SK-N-SH treated with all-trans-retinoic acid at 6 μM for 48 hours (cell line): Measurements from ENCODE around the gene ANO3.

Experiments used
- ATAC-seq: fragments of 200-7000 bp; cut with Tn5 transposase; 3 replicates; pipeline ENCODE4 v1.9.1; 2020; ENCODE audit warnings: mild to moderate bottlenecking, moderate library complexity
- ARNTL ChIP-seq: fragments of 450-650 bp; formaldehyde crosslinking; IDR thresholded peaks from 2 replicates; pipeline ENCODE4 v1.5.0; 2020; ENCODE audit warnings: low read depth, mild to moderate bottlenecking, moderate library complexity, borderline replicate concordance
- BACH2 ChIP-seq: fragments of 250-450 bp; sonication (Bioruptor Pico); IDR thresholded peaks from 2 replicates; pipeline ENCODE4 v1.9.0; 2021; ENCODE audit warnings: mild to moderate bottlenecking, borderline replicate concordance
- CSDC2 ChIP-seq: fragments of 250-450 bp; sonication (Bioruptor Pico); IDR thresholded peaks from 2 replicates; pipeline ENCODE4 v1.5.0; 2020; ENCODE audit warnings: mild to moderate bottlenecking, moderate library complexity
- GLIS3 ChIP-seq: fragments of 250-450 bp; sonication (Bioruptor Pico); IDR thresholded peaks from 2 replicates; pipeline ENCODE4 v1.5.0; 2020; ENCODE audit warnings: mild to moderate bottlenecking, moderate library complexity
- ISL1 ChIP-seq: fragments of 250-450 bp; sonication (Bioruptor Pico); IDR thresholded peaks from 2 replicates; pipeline ENCODE4 v2.1.2; 2022; ENCODE audit warnings: mild to moderate bottlenecking, moderate library complexity
- OSR1 ChIP-seq: fragments of 250-450 bp; sonication (Bioruptor Pico); IDR thresholded peaks from 2 replicates; pipeline ENCODE4 v1.8.0; 2022; ENCODE audit warnings: moderate library complexity, mild to moderate bottlenecking, inconsistent platforms
- PPARA ChIP-seq: fragments of 250-450 bp; sonication (Bioruptor Pico); IDR thresholded peaks from 2 replicates; pipeline ENCODE4 v1.5.0; 2020; ENCODE audit warnings: mild to moderate bottlenecking, borderline replicate concordance
- RARB ChIP-seq: fragments of 250-450 bp; sonication (Bioruptor Pico); IDR thresholded peaks from 2 replicates; pipeline ENCODE4 v1.8.0; 2021; ENCODE audit warnings: mild to moderate bottlenecking, moderate library complexity
- TCF4 ChIP-seq: fragments of 250-450 bp; sonication (Bioruptor Pico); IDR thresholded peaks from 2 replicates; pipeline ENCODE4 v1.8.0; 2021; ENCODE audit warnings: mild to moderate bottlenecking, moderate library complexity, borderline replicate concordance
- TOX ChIP-seq: fragments of 250-450 bp; sonication (Bioruptor Pico); IDR thresholded peaks from 2 replicates; pipeline ENCODE4 v1.8.0; 2021; ENCODE audit warnings: mild to moderate bottlenecking, moderate library complexity, borderline replicate concordance
- ZC3H10 ChIP-seq: fragments of 250-450 bp; sonication (Bioruptor Pico); IDR thresholded peaks from 2 replicates; pipeline ENCODE4 v1.5.1; 2021; ENCODE audit warnings: mild to moderate bottlenecking, moderate library complexity
- ZFP3 ChIP-seq: fragments of 250-450 bp; sonication (Bioruptor Pico); IDR thresholded peaks from 2 replicates; pipeline ENCODE4 v1.5.0; 2020; ENCODE audit warnings: mild to moderate bottlenecking, moderate library complexity
- ZFP30 ChIP-seq: fragments of 450-650 bp; formaldehyde crosslinking; IDR thresholded peaks from 2 replicates; pipeline ENCODE4 v1.5.0; 2022; ENCODE audit warnings: mild to moderate bottlenecking, moderate library complexity
- ZNF565 ChIP-seq: fragments of 450-650 bp; formaldehyde crosslinking; conservative IDR thresholded peaks from 2 replicates; pipeline ENCODE4 v1.5.0; 2020; ENCODE audit warnings: low read depth, mild to moderate bottlenecking, moderate library complexity
- ZNF70 ChIP-seq: fragments of 450-650 bp; formaldehyde crosslinking; IDR thresholded peaks from 2 replicates; pipeline ENCODE4 v1.5.0; 2020; ENCODE audit warnings: mild to moderate bottlenecking, moderate library complexity
- ZNF8 ChIP-seq: fragments of 450-650 bp; formaldehyde crosslinking; IDR thresholded peaks from 2 replicates; pipeline ENCODE4 v1.5.0; 2020; ENCODE audit warnings: mild to moderate bottlenecking, moderate library complexity
- TF ChIP-seq, protein P1 (sequence below): fragments of 250-450 bp; sonication (Bioruptor Pico); IDR thresholded peaks from 2 replicates; pipeline ENCODE4 v1.8.0; 2020; ENCODE audit warnings: mild to moderate bottlenecking, moderate library complexity, borderline replicate concordance
- TF ChIP-seq, protein P2 (sequence below): fragments of 250-450 bp; sonication (Bioruptor Pico); IDR thresholded peaks from 2 replicates; pipeline ENCODE4 v1.8.0; 2021; ENCODE audit warnings: low read depth, mild to moderate bottlenecking, moderate library complexity, borderline replicate concordance
- TF ChIP-seq, protein P3 (sequence below): fragments of 250-450 bp; sonication (Bioruptor Pico); IDR thresholded peaks from 2 replicates; pipeline ENCODE4 v1.5.0; 2020; ENCODE audit warnings: mild to moderate bottlenecking, moderate library complexity
- TF ChIP-seq, protein P4 (sequence below): fragments of 250-450 bp; sonication (Bioruptor Pico); IDR thresholded peaks from 2 replicates; pipeline ENCODE4 v1.5.1; 2020; ENCODE audit warnings: low read depth, mild to moderate bottlenecking, moderate library complexity
- TF ChIP-seq, protein P5 (sequence below): fragments of 250-450 bp; sonication (Bioruptor Pico); IDR thresholded peaks from 2 replicates; pipeline ENCODE4 v1.5.1; 2021; ENCODE audit warnings: mild to moderate bottlenecking, moderate library complexity

ANO3 gene

DNA sequence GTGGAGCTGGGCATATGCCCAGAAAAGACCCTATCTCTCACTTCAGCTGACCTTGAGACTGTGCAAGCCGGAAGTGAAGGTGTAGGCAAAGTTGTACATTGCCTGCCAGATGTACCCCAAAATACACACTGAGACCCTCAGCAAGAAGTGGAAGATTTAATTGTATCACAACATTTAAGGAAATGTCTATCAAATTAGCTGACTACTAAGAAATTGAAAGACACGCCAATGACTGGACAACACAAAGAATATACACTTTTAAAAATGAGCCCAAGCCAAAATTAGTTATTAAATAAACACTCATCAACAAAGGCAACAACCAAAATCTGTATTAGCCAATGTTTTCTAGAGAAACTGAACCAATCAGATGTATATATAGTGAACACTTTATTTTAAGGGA lies 7.7 kb upstream of the ANO3 start (continued):
- TF ChIP-seq, protein P1, sequence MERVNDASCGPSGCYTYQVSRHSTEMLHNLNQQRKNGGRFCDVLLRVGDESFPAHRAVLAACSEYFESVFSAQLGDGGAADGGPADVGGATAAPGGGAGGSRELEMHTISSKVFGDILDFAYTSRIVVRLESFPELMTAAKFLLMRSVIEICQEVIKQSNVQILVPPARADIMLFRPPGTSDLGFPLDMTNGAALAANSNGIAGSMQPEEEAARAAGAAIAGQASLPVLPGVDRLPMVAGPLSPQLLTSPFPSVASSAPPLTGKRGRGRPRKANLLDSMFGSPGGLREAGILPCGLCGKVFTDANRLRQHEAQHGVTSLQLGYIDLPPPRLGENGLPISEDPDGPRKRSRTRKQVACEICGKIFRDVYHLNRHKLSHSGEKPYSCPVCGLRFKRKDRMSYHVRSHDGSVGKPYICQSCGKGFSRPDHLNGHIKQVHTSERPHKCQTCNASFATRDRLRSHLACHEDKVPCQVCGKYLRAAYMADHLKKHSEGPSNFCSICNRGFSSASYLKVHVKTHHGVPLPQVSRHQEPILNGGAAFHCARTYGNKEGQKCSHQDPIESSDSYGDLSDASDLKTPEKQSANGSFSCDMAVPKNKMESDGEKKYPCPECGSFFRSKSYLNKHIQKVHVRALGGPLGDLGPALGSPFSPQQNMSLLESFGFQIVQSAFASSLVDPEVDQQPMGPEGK (CRISPR knock-in tag): no peak

DNA sequence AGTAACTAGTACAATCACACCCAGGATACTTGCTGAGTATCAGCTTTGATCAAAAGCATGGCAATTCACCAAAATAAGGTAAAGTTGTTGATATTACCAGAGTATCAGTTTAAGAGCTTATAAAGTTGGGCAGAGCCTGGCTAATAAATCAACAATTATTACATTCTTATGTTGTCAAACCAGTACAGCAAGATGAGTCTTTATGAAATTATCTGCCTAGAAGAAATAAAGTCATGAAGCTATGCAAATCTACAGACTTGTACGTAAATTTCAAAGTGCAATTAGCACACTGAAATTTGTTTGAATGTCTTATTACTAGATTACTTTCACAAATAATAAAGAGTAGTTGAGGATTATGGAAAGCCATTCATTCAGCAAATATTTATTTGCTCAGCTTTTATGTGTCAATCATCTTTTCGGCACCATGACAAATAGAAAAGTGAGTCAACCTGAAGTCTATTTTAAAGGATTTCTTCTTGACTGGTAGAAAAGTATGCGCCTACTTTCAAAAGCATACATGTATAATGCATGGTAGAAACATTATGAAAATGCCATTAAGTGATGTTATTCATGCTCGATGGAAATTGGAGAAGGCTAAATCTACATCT lies 5.0 kb upstream of the ANO3 start:
- TF ChIP-seq ZNF565 (CRISPR knock-in tag) (no peak), GLIS3 (CRISPR knock-in tag) (no peak), OSR1 (CRISPR knock-in tag) (no peak), ZFP30 (CRISPR knock-in tag) (no peak), RARB (CRISPR knock-in tag) (no peak), ZNF8 (CRISPR knock-in tag) (no peak), ARNTL (no peak), ZC3H10 (CRISPR knock-in tag) (no peak), ZNF70 (CRISPR knock-in tag) (no peak), PPARA (CRISPR knock-in tag) (no peak), ISL1 (CRISPR knock-in tag) (no peak), TOX (CRISPR knock-in tag) (no peak), CSDC2 (CRISPR knock-in tag) (no peak), ZFP3 (CRISPR knock-in tag) (no peak), BACH2 (CRISPR knock-in tag) (no peak)
- TF ChIP-seq, protein P2, sequence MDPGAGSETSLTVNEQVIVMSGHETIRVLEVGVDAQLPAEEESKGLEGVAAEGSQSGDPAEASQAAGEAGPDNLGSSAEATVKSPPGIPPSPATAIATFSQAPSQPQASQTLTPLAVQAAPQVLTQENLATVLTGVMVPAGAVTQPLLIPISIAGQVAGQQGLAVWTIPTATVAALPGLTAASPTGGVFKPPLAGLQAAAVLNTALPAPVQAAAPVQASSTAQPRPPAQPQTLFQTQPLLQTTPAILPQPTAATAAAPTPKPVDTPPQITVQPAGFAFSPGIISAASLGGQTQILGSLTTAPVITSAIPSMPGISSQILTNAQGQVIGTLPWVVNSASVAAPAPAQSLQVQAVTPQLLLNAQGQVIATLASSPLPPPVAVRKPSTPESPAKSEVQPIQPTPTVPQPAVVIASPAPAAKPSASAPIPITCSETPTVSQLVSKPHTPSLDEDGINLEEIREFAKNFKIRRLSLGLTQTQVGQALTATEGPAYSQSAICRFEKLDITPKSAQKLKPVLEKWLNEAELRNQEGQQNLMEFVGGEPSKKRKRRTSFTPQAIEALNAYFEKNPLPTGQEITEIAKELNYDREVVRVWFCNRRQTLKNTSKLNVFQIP (CRISPR knock-in tag): no peak
- TF ChIP-seq, protein P1 (CRISPR knock-in tag): no peak
- TF ChIP-seq, protein P3, sequence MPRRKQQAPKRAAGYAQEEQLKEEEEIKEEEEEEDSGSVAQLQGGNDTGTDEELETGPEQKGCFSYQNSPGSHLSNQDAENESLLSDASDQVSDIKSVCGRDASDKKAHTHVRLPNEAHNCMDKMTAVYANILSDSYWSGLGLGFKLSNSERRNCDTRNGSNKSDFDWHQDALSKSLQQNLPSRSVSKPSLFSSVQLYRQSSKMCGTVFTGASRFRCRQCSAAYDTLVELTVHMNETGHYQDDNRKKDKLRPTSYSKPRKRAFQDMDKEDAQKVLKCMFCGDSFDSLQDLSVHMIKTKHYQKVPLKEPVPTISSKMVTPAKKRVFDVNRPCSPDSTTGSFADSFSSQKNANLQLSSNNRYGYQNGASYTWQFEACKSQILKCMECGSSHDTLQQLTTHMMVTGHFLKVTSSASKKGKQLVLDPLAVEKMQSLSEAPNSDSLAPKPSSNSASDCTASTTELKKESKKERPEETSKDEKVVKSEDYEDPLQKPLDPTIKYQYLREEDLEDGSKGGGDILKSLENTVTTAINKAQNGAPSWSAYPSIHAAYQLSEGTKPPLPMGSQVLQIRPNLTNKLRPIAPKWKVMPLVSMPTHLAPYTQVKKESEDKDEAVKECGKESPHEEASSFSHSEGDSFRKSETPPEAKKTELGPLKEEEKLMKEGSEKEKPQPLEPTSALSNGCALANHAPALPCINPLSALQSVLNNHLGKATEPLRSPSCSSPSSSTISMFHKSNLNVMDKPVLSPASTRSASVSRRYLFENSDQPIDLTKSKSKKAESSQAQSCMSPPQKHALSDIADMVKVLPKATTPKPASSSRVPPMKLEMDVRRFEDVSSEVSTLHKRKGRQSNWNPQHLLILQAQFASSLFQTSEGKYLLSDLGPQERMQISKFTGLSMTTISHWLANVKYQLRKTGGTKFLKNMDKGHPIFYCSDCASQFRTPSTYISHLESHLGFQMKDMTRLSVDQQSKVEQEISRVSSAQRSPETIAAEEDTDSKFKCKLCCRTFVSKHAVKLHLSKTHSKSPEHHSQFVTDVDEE: no peak
- TF ChIP-seq, protein P4, sequence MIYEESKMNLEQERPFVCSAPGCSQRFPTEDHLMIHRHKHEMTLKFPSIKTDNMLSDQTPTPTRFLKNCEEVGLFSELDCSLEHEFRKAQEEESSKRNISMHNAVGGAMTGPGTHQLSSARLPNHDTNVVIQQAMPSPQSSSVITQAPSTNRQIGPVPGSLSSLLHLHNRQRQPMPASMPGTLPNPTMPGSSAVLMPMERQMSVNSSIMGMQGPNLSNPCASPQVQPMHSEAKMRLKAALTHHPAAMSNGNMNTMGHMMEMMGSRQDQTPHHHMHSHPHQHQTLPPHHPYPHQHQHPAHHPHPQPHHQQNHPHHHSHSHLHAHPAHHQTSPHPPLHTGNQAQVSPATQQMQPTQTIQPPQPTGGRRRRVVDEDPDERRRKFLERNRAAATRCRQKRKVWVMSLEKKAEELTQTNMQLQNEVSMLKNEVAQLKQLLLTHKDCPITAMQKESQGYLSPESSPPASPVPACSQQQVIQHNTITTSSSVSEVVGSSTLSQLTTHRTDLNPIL: no peak
- TF ChIP-seq, protein P5, sequence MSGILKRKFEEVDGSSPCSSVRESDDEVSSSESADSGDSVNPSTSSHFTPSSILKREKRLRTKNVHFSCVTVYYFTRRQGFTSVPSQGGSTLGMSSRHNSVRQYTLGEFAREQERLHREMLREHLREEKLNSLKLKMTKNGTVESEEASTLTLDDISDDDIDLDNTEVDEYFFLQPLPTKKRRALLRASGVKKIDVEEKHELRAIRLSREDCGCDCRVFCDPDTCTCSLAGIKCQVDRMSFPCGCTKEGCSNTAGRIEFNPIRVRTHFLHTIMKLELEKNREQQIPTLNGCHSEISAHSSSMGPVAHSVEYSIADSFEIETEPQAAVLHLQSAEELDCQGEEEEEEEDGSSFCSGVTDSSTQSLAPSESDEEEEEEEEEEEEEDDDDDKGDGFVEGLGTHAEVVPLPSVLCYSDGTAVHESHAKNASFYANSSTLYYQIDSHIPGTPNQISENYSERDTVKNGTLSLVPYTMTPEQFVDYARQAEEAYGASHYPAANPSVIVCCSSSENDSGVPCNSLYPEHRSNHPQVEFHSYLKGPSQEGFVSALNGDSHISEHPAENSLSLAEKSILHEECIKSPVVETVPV (CRISPR knock-in tag): no peak
- no peak for ATAC-seq

DNA sequence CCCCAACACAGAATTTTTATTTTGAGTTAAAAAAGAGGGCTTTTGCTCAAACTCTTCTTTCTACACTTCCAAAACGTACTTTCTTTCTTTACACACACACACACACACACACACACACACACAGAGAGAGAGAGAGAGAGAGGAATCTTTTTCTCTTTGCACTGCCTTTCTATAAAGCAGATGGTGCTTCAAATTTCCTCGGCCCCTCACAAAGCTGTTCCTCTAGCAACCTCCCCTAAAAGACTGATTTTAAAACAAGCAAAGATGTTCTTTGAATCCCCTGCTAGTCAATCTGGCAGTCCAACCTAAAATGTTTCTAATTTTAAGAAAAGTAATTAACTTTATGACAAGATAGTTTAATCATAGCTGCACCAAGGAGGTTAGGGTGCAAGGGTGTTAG lies 2.7 kb upstream of the ANO3 start:
- no peak for ATAC-seq
- no peak for TF ChIP-seq OSR1 (CRISPR knock-in tag)
- TF ChIP-seq, protein P4: no peak
- TF ChIP-seq ARNTL: no peak
- no peak for TF ChIP-seq ZFP3 (CRISPR knock-in tag)
- TF ChIP-seq, protein P3: no peak
- TF ChIP-seq GLIS3 (CRISPR knock-in tag): no peak
- TF ChIP-seq ZNF565 (CRISPR knock-in tag): no peak
- no peak for TF ChIP-seq TCF4 (CRISPR knock-in tag)
- TF ChIP-seq BACH2 (CRISPR knock-in tag): no peak
- TF ChIP-seq RARB (CRISPR knock-in tag): no peak
- TF ChIP-seq PPARA (CRISPR knock-in tag): no peak
